DMS114 treated with DMSO at 0.1 percent for 48 hours (cell line): ENCODE data around the gene ENAH.
"Not testable (repeated sequence)": the region's sequence is repeated elsewhere in the genome, so short reads cannot be mapped to it uniquely, and the experiment has no call there.

ENCODE experiments used
- DNase-seq: peaks from one replicate; lab custom pipeline; 2025; ENCODE audit not compliant: unreplicated experiment; lab: John Stamatoyannopoulos, UW

Gene ENAH

GRCh38 chr1:225677350-225678124 lies 24.6 kb upstream of the ENAH start:
- no peak for DNase-seq

DNA sequence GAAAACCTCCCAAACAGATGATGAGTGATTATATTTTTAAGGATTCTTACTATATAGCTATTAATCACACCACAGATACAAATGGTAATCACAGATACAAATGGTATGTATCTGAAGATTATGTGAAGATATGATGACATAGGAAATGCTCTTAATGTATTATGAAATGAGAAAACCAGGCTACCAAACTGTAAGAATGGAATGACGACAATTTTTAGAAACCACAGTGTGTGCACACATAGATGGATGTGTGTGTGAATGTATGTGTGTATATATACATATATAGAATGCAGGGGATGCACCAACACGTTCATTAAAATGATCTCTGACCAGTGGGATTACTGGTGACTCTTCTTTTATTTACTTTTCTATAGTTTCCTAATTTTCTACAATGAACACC lies 21.5 kb upstream of the ENAH start:
- no peak for DNase-seq

DNA sequence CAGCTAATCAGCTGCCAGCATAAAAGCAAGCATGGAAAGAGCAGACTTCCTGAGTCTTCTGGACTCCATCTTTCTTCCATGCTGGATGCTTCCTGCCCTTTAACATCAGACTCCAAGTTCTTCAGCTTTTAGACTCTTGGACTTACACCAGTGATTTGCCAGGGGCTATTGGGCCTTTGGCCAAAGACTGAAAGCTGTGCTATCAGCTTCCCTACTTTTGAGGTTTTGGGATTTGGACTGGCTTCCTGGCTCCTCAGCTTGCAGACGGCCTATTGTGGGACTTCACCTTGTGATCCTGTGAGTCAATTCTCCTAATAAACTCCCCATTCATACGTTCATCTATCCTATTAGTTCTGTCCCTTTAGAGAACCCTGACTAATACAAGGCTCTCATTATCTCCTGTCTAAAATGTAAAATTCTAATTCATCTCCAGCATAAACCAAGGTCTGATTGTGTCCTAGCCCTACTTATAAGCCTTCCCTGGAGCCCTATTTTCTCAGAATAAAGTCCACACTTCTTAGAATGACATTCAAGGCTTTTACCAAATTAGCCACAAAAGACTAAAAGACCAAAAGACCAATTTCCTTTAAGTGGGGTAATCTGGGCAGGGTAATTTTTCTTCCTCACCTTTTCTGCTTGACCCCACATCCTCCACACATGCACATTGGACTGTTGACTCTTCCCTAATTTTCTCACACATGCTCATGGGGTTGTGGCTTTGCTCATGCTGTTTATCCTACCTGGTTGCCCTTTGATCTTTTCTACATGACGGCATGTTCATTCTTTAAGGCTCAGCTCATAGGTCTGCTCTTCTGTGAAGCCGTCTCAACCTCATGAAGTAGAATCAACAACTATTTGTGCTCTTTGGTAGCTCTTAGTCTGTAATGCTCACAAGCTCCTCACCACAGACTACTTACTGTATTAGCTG lies 18.1 kb upstream of the ENAH start:
- no peak for DNase-seq

GRCh38 chr1:225670356-225670755 lies 17.4 kb upstream of the ENAH start:
- DNase-seq: no peak

GRCh38 chr1:225668222-225668621 lies 15.3 kb upstream of the ENAH start:
- no peak for DNase-seq

DNA sequence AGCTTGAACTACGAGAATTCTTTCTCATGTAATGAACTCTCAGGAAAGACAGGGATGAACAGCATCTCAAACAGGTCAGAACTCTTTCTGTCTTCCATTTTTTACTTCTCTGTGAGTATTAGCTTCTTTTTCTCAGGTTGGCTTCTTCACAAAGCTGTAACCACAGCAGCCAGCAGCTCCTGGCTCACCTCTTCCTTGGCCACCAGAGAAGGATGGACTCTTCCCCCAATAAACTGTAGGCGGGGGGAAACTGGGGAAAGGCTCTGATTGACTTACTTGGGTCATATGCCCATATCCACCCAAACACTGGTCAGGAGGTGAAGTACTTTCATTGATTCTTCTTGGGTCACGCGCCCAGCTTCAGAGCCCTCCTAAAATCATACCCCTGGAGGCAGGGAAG lies 14.4 kb upstream of the ENAH start:
- DNase-seq: no peak

DNA sequence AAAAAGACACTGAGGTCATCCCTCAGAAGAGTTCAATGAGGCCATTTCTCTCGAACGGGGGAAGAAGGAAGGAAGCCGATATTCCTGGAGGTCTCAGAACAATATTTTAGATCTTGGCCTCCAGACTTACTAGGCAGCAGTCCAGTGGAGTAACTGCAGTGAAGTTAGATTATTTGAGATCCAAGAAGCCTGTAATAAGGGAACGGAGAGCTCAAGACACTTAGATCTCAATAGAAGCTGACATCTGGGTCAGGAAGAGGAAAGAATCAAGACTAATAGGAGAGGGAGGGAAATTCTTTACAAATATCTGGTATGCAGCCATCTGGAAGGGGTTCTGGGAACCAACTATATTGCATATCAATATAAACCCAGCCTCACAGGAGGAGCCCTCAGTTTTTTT lies 13.6 kb upstream of the ENAH start:
- DNase-seq: no peak

DNA sequence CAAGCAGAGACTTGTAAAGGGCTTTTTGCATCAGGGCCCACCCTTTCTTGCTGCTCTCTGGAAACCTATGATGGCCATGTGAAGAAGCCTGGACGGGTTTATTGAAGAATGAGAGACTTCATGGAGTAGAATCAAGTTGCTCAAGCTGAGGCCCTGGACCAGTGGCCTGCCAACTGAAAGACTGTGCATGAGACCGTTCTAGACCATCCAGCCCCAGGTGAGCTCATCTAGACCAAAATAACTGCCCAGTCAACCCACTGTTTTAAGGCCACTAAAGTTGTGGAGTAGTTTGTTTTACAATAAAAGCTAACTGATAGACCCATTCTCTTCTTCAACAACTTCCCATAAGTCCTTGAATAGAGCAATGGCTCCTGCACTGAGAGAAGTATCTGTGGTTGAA lies 11.8 kb upstream of the ENAH start:
- no peak for DNase-seq

DNA sequence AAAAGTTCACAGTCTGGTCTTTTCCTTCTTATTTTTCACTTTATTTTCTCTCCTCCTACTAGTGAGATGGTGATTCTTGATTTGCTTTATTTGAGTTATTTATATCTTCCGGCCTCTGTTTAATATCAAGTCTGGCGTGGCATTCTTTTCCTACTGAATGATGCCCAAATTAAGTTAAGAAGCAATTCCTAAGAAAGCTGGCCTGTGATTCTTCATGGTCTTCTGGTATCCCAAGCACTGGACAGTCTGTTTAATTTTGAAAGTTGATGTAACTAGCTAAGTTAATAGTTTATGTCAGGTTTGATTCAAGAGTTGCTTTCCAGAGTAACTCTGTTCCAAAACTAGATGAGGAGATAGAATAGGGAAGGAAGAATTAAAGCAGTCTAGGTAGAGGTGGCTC lies 9.2 kb upstream of the ENAH start:
- DNase-seq: no peak

- no peak for DNase-seq
These were observed 7.6 kb upstream of the ENAH start for GRCh38 chr1:225660544-225660946.

- DNase-seq: no peak
These were observed 5.1 kb upstream of the ENAH start for GRCh38 chr1:225658041-225658440.

GRCh38 chr1:225657462-225657989 lies 4.6 kb upstream of the ENAH start:
- DNase-seq: no peak

DNA sequence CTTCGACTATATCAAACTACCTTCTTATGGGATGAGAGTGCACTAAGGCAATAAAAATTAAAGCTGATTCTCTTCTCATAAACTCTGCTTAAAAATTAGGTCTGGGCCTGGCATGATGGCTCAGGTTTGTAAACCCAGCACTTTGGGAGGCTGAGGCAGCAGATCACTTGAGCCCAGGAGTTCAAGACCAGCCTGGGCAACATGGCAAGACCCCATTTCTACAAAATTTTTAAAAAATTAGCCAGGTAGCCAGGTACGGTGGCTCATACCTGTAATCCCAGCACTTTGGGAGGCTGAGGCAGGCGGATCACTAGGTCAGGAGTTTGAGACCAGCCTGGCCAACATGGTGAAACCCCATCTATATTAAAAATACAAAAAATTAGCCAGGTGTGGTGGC lies 3.3 kb upstream of the ENAH start:
- not testable (repeated sequence) for DNase-seq

GRCh38 chr1:225655509-225656258 lies 2.8 kb upstream of the ENAH start:
- no peak for DNase-seq

GRCh38 chr1:225654688-225655508 lies 2.0 kb upstream of the ENAH start:
- DNase-seq: no peak

DNA sequence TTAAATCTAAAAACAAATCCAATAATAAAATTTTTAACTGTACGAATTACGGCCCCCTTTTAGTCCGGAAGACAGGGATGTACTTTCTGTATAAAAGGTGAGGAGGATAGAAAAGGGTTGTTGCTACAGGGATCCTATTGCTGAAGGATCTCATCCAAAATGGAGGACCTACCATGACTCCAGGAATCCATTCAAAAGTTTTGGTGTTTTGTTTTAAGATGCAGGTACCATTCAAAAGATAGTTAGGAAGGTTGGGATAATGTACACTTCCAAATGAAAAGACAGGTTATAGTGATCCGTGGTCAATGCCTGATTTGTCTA lies 1.3 kb upstream of the ENAH start:
- peak; percentile 47 for DNase-seq

GRCh38 chr1:225653463-225654276 lies 747 bp upstream of the ENAH start:
- DNase-seq: peak; percentile 47

- DNase-seq: peak; percentile 51
These were observed 823 bp downstream of the ENAH start for GRCh38 chr1:225651872-225652728.

DNA sequence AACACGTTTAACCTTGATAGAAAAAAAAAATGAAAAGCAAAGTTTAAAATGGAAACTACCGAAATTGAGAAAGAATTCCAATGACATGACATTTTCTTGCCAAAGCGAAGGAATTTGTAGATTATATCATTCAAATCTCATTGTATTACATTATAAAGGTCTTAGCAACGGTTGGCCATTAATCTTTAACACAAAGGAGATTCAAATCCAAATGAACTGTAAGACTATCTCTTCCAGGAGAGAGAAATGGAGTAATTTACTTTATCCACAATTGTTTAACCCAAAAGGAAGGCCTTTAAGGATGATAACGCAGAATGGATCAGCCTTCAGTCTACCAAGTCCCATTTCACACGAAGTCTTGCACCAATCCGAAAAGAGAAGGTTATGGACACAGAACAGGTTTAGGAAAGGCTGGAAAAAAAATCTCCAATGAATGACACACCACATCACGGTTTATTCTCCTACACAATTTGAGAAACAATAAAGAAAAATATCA lies 1.5 kb downstream of the ENAH start:
- DNase-seq: peak; percentile 51
